ENCODE results near the gene APOC3.
A peak's percentile ranks its signal among the peaks of the same experiment; 100 is the strongest.
"Not testable (repeated sequence)": the region's sequence is repeated elsewhere in the genome, so short reads cannot be mapped to it uniquely, and the experiment has no call there.

Gene APOC3

DNA sequence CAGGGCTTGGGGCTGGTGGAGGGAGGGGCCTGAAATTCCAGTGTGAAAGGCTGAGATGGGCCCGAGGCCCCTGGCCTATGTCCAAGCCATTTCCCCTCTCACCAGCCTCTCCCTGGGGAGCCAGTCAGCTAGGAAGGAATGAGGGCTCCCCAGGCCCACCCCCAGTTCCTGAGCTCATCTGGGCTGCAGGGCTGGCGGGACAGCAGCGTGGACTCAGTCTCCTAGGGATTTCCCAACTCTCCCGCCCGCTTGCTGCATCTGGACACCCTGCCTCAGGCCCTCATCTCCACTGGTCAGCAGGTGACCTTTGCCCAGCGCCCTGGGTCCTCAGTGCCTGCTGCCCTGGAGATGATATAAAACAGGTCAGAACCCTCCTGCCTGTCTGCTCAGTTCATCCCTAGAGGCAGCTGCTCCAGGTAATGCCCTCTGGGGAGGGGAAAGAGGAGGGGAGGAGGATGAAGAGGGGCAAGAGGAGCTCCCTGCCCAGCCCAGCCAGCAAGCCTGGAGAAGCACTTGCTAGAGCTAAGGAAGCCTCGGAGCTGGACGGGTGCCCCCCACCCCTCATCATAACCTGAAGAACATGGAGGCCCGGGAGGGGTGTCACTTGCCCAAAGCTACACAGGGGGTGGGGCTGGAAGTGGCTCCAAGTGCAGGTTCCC lies at the start of gene APOC3:
APOC3 (plus strand) TSS at position 383 of the 659 bp plus-strand sequence. CDS start 676 bp downstream, outside the sequence.
- peak; percentile 67 for DNase-seq (ENCODE audit: low read depth)

GRCh38 chr11:116782728-116783127 lies 47.0 kb upstream of the APOC3 start:
- peak; percentile 65 for DNase-seq (ENCODE audit: low read depth)

GRCh38 chr11:116786326-116786725 lies 43.4 kb upstream of the APOC3 start:
- no peak for DNase-seq (ENCODE audit: low read depth)

DNA sequence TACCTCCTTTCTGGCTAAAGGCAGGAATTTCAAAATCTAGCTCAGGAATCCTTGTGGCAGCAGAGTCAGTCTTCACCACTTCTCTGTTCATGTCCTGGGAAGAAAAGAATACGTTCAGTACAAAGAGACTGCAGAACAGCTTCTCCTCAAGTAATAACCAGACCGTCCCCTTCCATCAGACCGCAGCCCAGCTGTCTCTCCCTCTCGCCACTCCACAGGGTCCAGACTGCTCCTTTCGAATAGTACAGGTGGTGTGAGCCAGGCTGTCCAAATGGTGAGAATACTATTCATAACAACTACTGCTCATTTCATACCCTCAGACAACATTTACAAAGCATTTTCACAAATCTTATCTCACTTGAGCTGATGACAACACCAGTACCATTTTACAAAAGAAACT lies 42.7 kb upstream of the APOC3 start:
- no peak for DNase-seq (ENCODE audit: low read depth)

- DNase-seq (ENCODE audit: low read depth) = no peak
These were observed 42.3 kb upstream of the APOC3 start for GRCh38 chr11:116787436-116787785.

DNA sequence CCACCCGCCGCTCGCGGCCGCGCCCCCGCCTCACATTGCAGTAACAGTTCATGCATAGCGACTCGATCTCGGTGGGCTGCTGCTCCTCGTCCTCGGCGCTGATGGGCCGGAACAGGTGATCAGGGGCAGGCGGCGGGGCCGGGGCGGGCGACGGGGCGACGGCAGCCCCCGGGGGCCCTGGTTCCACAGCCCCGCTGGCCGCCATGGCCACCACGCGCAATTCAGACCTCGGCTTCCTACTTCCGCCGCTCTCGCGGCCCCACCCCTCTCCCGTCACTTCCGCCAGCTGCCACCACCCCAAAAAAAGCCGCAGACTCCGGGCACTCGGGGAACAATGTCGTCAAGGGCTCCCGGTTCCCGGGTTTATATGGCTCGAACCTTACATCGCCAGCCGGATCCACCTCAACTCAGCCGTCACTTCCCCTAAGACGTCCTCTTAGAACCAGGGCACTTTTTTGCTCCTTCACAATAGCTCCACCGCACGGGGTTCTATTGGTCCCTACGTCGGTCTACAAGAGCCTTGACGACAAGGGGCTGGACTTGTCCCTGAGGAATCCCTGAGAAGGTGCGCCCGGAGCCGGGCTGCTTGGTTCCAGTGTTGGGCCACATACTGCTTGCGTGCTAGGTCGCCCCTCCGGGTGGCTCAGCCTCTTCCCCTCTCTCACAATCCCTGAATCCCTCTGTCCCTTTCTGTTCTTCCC lies 41.8 kb upstream of the APOC3 start, which contains the start of gene ZPR1:
ZPR1 (minus strand) TSS at position 238 of the 701 bp plus-strand sequence; CDS start at position 205, 33 bp downstream.
- peak; percentile 63 for DNase-seq (ENCODE audit: low read depth)

DNA sequence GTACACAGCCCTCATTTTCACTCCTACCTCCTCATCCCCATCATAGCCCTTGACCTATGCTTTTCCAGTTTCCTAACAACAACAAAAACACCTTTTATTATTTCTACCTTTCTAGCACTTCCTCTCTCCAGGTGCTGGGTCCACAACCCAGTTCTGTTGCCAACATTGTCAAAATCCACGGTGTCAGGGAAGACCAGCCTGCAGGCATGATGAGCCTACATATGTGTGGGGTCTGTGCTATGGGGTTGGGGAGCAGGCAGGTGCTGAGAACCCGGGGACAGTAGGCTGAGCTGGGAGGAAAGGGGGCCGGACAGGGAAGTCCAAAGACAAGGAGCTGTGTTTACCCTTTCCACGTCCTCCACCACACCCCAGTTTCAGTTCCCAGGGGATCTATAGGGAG lies 41.2 kb upstream of the APOC3 start:
- no peak for DNase-seq (ENCODE audit: low read depth)

- DNase-seq (ENCODE audit: low read depth) = no peak
These were observed 40.7 kb upstream of the APOC3 start for GRCh38 chr11:116788975-116789374.

DNA sequence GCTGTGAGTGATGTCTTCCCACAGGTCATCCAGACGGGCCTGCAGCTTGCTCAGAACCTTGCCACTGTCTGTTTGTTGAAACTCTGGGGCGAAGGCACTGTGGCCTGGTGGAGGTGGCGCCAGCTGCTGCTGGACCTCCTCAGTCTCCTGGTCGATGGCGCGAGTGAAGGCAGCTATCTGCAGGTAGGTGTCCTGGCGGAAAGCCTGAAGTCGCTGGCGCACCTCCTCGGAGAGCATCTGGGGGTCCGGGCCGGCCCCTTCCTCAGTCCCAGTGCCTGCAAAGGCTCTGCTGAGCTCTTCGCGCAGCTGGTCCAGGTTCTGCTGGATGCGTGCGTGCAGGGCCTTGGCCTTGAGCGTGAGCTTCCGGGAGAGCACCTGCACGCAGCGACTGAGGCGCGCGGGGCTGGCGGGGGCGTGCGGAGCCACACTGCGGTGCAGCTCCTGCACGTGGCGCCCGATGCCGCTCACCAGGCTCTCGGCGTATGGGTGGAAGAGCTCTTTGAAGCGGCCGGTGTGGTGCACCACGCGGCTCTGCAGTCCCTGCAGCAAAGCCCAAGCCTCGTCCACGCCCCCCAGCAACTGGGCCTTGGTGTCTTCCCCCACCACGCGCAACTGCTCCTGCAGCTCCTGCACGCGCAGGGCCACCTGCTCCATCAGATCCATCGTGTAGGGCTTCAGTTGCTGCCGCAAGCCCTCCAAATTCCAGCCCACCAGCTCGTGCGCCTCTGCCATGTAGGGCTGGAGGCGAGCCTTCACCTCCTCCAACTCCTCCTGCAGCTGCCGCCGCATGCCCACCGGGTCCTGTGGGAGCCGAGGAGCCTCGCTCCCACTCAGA lies 39.3 kb upstream of the APOC3 start:
- DNase-seq (ENCODE audit: low read depth) = no peak

- peak; percentile 49 for DNase-seq (ENCODE audit: low read depth)
These were observed 38.5 kb upstream of the APOC3 start for GRCh38 chr11:116791002-116791812.

DNA sequence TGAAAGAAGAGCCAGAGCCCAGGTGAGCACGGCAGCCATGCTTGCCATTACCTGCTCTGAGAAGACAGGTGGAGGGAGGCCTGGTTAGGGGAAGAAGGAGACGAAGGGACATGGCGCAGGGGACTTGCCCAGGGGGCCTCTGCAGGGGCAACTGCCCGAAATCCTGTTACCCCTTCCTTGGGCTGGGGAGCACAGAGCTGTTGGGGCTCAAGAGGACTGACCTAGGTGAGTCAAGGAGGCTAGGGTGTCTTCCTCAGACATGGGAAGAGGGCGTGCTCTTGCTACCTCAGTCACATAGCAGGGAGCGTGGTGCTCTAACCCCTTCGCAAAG lies 37.9 kb upstream of the APOC3 start, which contains the start of gene APOA5:
APOA5 (minus strand) TSS at position 67 of the 331 bp plus-strand sequence; CDS start at position 48, 19 bp downstream.
- DNase-seq (ENCODE audit: low read depth) = no peak

GRCh38 chr11:116792144-116792868 lies 37.4 kb upstream of the APOC3 start:
- no peak for DNase-seq (ENCODE audit: low read depth)

DNA sequence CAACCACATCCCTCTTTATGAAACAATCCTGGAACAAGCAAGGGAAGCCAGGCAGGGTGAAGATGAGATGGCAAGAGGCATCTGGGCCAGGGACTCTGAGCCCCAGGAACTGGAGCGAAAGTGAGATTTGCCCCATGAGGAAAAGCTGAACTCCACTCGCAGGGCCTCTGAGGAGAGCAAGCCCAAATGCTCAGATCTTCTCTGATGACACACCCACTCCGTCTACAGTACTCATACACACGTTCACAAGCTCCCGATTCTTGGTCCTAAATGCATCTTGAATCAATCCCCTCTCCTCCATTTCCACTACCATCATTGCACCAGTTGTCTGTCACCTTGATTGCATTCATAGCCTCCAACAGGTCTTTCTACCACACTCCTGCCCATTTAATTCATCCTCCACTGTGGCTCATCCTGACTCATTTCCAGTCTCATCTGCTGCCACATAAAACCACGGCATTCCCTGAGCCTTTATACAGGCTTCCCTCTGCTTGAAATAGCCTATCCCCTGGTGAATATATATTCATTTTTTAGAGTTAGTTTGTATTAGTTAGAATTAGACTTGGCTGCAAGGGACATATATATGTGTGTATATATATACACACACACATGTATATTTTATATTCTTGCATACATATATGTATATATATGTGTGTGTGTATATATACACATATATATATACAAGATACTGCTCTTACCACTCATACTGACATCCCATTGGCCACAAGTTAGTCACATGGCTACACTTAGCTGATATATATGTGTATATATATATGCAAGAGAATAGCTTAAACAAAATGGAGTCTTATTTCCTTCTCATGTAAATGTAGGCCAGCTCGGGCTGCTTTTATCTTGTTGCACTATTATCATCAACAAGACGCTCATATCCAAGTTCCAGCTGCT lies 36.6 kb upstream of the APOC3 start:
- DNase-seq (ENCODE audit: low read depth) = no peak

DNA sequence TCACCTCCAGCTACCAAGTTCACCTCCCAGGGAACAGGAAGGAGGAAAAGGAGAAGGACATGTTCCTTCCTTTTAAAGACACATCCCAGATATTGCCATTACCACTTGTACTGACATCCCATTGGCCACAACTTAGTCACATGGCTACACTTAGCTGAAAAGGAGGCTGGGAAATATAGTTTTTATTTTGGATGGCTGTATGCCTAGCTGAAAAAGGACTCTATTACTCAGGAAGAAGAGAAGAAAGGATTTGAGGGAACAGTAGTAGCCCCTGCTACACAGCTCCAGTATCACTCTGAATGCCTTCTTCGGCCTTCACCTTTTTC lies 36.0 kb upstream of the APOC3 start:
- DNase-seq (ENCODE audit: low read depth) = no peak

DNA sequence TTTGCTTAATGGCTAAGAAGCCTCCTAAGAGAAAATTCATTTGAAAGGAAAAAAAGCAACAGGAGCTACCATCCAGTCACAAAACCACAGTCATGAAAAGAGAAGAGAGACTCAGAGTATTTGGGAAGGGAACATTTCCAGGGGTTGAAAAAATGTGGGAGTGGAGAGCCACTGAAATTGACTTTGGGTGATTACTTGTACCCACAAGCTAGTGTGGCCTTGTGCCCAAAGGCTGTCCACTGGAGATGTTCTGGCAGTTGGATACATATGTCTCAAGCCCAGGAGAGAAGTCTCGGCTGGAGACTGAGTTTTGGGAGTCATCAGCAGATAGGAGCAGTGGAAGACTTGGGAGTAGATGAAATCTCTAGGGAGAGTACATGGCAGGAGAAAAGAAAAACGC lies 34.9 kb upstream of the APOC3 start:
- DNase-seq (ENCODE audit: low read depth) = no peak

DNA sequence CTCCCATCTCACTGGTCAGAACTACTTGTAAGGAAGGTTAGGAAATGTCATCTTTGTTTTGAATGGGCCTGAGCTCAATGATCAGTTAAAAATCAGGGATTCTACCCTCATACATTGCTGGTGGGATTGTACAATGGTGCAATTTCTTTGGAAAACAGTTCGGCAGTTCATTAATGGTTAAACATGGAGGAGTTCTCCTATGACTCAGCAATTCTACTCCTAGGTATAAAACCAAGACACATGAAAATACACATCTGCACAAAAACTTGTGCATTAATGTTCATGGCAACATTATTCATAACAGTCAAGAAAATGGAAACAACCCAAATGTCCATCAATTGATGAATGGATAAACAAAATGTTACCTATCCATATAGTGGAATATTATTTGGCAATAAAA lies 33.2 kb upstream of the APOC3 start:
- no peak for DNase-seq (ENCODE audit: low read depth)

DNA sequence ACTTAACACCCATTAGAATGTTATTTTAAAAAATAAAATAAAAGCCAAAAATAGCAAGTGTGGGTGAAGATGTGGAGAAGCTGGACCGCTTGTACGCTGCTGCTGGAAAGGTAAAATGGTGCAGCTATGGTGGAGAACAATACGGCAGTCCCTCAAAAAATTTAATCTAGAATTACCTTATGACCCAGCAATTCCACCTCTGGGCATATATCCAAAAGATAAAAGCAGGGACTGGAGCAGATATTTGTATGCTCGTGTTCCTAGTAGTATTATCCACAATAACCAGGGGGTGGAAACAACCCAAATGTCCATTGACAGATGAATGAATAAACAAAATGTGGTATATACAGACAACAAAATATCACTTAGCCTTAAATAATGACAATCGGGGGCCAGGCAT lies 31.9 kb upstream of the APOC3 start:
- no peak for DNase-seq (ENCODE audit: low read depth)

GRCh38 chr11:116798368-116798767 lies 31.3 kb upstream of the APOC3 start:
- DNase-seq (ENCODE audit: low read depth) = no peak

DNA sequence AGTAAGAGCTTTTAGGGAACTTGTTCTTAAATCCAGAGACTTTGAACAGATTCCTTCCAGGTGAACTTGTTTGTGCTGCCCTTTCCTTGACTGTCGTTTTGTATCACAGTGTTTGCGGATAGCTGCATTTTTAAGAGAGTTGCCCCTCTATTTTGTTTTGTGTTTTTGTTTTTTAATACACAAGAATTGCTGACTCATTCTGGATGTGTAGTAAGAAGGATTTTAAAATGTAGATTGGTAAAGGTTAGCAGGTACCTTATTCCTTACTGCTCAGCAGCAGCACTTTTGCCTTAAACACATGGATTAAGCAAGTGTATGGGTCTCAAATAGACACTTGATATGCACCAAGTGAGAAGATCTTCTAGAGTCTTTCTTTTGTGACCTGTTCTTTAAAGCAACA lies 29.1 kb upstream of the APOC3 start:
- no peak for DNase-seq (ENCODE audit: low read depth)

GRCh38 chr11:116801662-116802061 lies 28.0 kb upstream of the APOC3 start:
- not testable (repeated sequence) for DNase-seq (ENCODE audit: low read depth)
